GM12878 (cell line): ENCODE measurements around the gene DNAAF8.

Source experiments
- CREB1 ChIP-seq: IDR thresholded peaks from 2 replicates; pipeline ENCODE4 v1.6.1; 2012; ENCODE audit warnings: low read depth, mild to moderate bottlenecking, inconsistent platforms
- POLR2A ChIP-seq: IDR thresholded peaks from 2 replicates; pipeline ENCODE4 v1.6.1; 2011; ENCODE audit warnings: low read depth, mild to moderate bottlenecking, low read length
- POLR2AphosphoS2 ChIP-seq: IDR thresholded peaks from 2 replicates; pipeline ENCODE4 v1.6.1; 2011; ENCODE audit warnings: low read depth, mild to moderate bottlenecking, low read length, improper control_type of control experiment, moderate library complexity
- SP1 ChIP-seq: IDR thresholded peaks from one replicate; pipeline ENCODE4 v1.6.1; 2011; ENCODE audit warnings: low read depth, low read length
- SREBF1 ChIP-seq: IDR thresholded peaks from 2 replicates; pipeline ENCODE4 v1.6.1; 2012; ENCODE audit warnings: mild to moderate bottlenecking, low read length
- TF ChIP-seq, protein P1 (sequence below), 3 experiments: IDR thresholded peaks in 2 of 3; conservative IDR thresholded peaks in 1 of 3; 2 replicates each; pipeline ENCODE4 v1.5.1; 2011; ENCODE audit warnings: low read depth in 3 of 3, low read length in 3 of 3, mild to moderate bottlenecking in 3 of 3, control low read depth in 2 of 3, moderate library complexity in 2 of 3, inconsistent platforms in 1 of 3, mixed read lengths in 1 of 3; ENCODE audit not compliant: control insufficient read depth in 2 of 3, insufficient read depth in 1 of 3; ENCODE audit errors: extremely low read depth in 1 of 3

DNA sequence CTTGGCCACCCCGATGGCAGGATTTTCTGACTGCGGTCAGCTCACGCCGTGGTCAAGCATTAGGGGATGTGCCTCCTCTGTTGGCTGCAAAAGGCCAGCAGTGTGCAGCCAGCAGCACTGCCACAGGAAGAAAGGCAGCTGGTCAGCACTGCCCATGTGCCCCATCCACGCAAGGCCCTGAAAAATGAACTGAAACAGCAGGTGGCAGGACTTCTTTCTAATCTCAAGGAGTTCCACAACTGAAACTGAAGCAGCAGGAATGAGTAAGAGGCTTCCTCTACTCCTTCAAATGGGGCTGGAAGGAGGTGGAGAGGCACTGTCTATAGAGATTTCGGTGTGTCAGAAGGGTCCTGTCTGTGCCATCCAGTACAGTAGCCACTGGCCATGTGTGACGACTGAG is 29.5 kb downstream of the DNAAF8 start:
- TF ChIP-seq SP1 (no peak), POLR2AphosphoS2 (no peak), CREB1 (no peak), POLR2A (no peak), SREBF1 (no peak)
- TF ChIP-seq, protein P1, sequence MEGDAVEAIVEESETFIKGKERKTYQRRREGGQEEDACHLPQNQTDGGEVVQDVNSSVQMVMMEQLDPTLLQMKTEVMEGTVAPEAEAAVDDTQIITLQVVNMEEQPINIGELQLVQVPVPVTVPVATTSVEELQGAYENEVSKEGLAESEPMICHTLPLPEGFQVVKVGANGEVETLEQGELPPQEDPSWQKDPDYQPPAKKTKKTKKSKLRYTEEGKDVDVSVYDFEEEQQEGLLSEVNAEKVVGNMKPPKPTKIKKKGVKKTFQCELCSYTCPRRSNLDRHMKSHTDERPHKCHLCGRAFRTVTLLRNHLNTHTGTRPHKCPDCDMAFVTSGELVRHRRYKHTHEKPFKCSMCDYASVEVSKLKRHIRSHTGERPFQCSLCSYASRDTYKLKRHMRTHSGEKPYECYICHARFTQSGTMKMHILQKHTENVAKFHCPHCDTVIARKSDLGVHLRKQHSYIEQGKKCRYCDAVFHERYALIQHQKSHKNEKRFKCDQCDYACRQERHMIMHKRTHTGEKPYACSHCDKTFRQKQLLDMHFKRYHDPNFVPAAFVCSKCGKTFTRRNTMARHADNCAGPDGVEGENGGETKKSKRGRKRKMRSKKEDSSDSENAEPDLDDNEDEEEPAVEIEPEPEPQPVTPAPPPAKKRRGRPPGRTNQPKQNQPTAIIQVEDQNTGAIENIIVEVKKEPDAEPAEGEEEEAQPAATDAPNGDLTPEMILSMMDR (IDR thresholded peaks at IDR 0.05 in 2 of 3, conservative IDR thresholded peaks at IDR 0.05 in 1 of 3; ENCODE audit: control insufficient read depth in 2 of 3, extremely low read depth in 1 of 3, insufficient read depth in 1 of 3, low read depth in 3 of 3, low read length in 3 of 3) = no peak
